AG09319 (cell line): Measurements from ENCODE around the gene URGCP.
A peak's percentile ranks its signal among the peaks of the same experiment; 100 is the strongest.

Source experiments
- DNase-seq: peaks from one replicate; pipeline ENCODE4 v3.0.0-alpha.2; 2010; ENCODE audit warnings: low read depth; ENCODE audit errors: extremely low read depth
- CTCF ChIP-seq: IDR thresholded peaks from 2 replicates; pipeline ENCODE4 v1.5.1; 2011; ENCODE audit warnings: low read depth, mild to moderate bottlenecking, inconsistent platforms, low read length, moderate library complexity

URGCP gene

GRCh38 chr7:43929529-43930457 lies 23.4 kb upstream of the URGCP start:
- DNase-seq = no peak
- no peak for TF ChIP-seq CTCF

GRCh38 chr7:43927810-43928209 lies 21.4 kb upstream of the URGCP start:
- DNase-seq = no peak
- no peak for TF ChIP-seq CTCF

- TF ChIP-seq CTCF = peak; percentile 4
- no peak for DNase-seq
These were observed 20.4 kb upstream of the URGCP start for GRCh38 chr7:43926798-43927123.

- DNase-seq = no peak
- no peak for TF ChIP-seq CTCF
These were observed 19.8 kb upstream of the URGCP start, which contains the start of gene UBE2D4 for GRCh38 chr7:43925984-43926797. UBE2D4 (plus strand) TSS chr7:43926436; CDS start chr7:43926533, 97 bp downstream.

GRCh38 chr7:43922726-43923125 lies 16.3 kb upstream of the URGCP start:
- TF ChIP-seq CTCF = no peak
- DNase-seq = no peak

- no peak for TF ChIP-seq CTCF
- no peak for DNase-seq
These were observed 15.0 kb upstream of the URGCP start for GRCh38 chr7:43921423-43921822.

- no peak for DNase-seq
- no peak for TF ChIP-seq CTCF
These were observed 9.5 kb upstream of the URGCP start for GRCh38 chr7:43915907-43916306.
